IPS-18a (cell line): ENCODE data around the gene CYCS.
"Not testable (repeated sequence)": the region's sequence is repeated elsewhere in the genome, so short reads cannot be mapped to it uniquely, and the experiment has no call there.

Experiments used
- H3K27ac ChIP-seq: one replicate; pipeline ENCODE4 v1.5.1; 2013; ENCODE audit warnings: low read length
- H3K27me3 ChIP-seq: one replicate; pipeline ENCODE4 v1.6.1; 2013; ENCODE audit warnings: mild to moderate bottlenecking, low read length; ENCODE audit not compliant: control insufficient read depth, insufficient read depth
- H3K36me3 ChIP-seq: one replicate; pipeline ENCODE4 v1.6.1; 2013; ENCODE audit warnings: low read depth, low read length; ENCODE audit not compliant: control insufficient read depth
- H3K4me1 ChIP-seq: one replicate; pipeline ENCODE4 v1.6.1; 2013; ENCODE audit warnings: low read depth, low read length; ENCODE audit not compliant: control insufficient read depth
- H3K4me3 ChIP-seq: one replicate; pipeline ENCODE4 v1.5.1; 2013; ENCODE audit warnings: low read length
- H3K9ac ChIP-seq: one replicate; pipeline ENCODE4 v1.6.1; 2013; ENCODE audit warnings: mild to moderate bottlenecking, low read length, moderate library complexity
- H3K9me3 ChIP-seq: one replicate; pipeline ENCODE4 v1.6.1; 2013; ENCODE audit warnings: low read depth, low read length; ENCODE audit not compliant: control insufficient read depth

Gene CYCS

DNA sequence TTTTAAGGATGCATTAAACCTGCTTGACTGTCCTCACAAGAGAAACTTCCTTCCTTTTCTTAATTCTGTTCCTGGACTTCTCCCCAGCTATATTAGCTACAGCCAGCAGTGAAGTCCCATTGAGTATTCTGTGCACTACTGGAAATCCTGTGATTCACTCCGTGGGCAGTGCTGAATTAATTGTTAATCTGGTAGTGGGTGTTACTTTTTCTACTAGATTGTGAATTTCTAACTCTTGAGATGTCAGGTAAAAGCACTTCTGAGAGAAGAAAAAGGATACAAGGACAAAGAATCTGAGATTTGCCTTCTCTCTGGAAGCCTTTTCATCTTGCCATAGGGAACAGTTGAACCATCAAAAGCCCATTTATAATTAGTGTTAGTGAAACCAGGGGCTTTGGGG, 33.9 kb downstream of the CYCS start:
- Histone ChIP-seq H3K27me3 (no peaks in the 10 kb centered on the region), H3K9me3 (no peaks in the 10 kb centered on the region), H3K4me1 (no peaks in the 10 kb centered on the region), H3K27ac (no peak overlapping the region), H3K4me3 (no peak overlapping the region), H3K36me3 (no peaks in the 10 kb centered on the region), H3K9ac (no peak overlapping the region)

GRCh38 chr7:25090374-25090773, 34.7 kb downstream of the CYCS start:
- no peaks in the 10 kb centered on the region for H3K36me3 ChIP-seq
- no peaks in the 10 kb centered on the region for H3K27me3 ChIP-seq
- no peak overlapping the region for H3K27ac ChIP-seq
- H3K4me3 ChIP-seq, result no peak overlapping the region
- H3K9ac ChIP-seq, result no peak overlapping the region
- no peaks in the 10 kb centered on the region for H3K4me1 ChIP-seq
- H3K9me3 ChIP-seq, result no peaks in the 10 kb centered on the region

DNA sequence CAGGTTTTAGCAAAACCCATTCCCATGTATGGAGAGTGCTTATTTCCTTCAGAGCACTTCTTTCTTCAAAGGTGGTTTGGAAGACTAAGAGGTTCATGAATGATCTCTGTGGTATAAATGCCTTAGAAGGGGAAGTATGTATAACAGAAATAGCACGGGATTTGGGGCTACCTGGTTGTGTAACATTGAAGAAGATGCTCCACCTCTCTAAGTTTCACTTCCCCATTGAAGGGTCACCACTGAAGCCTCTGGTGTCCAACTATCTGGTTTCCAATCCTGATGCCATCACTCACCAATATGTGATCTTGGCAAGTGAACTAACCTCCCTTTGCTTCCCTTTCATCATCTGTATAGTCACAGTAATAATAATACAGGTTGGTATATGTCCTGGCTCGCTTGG, 37.2 kb downstream of the CYCS start:
- H3K27ac ChIP-seq, result no peak overlapping the region
- no peaks in the 10 kb centered on the region for H3K36me3 ChIP-seq

GRCh38 chr7:25084821-25085220, 40.2 kb downstream of the CYCS start:
- Histone ChIP-seq H3K4me3 (no peak overlapping the region), H3K27me3 (no peaks in the 10 kb centered on the region), H3K9me3 (no peaks in the 10 kb centered on the region), H3K27ac (no peak overlapping the region), H3K9ac (no peak overlapping the region), H3K36me3 (no peaks in the 10 kb centered on the region), H3K4me1 (no peaks in the 10 kb centered on the region)

More for the DNA sequence above, 37.2 kb downstream of the CYCS start:
- Histone ChIP-seq H3K9me3 (no peaks in the 10 kb centered on the region), H3K4me1 (no peaks in the 10 kb centered on the region), H3K4me3 (no peak overlapping the region), H3K9ac (no peak overlapping the region), H3K27me3 (no peaks in the 10 kb centered on the region)

DNA sequence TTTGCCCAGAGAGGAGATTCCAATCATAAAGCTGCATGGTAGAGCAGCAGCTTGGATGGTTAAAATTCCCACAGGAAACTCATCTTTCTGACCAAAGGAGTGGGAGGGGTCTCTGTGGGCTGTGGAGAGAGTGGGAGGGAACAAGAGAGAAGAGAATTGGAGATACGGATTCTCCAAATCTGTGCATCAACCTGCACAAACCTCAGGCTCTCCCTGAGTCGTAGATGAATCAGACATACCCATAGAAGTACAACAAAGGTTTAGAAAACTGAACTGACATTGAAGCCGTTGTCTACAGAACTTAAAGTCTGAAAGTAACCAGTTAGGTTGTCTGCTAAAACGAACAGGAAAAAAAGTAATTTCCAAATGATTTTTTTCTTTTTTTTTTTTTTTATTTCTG, 41.9 kb downstream of the CYCS start:
- Histone ChIP-seq H3K27me3 (no peaks in the 10 kb centered on the region), H3K9ac (no peak overlapping the region), H3K4me3 (no peak overlapping the region), H3K9me3 (no peaks in the 10 kb centered on the region), H3K36me3 (no peaks in the 10 kb centered on the region), H3K27ac (no peak overlapping the region), H3K4me1 (no peaks in the 10 kb centered on the region)

DNA sequence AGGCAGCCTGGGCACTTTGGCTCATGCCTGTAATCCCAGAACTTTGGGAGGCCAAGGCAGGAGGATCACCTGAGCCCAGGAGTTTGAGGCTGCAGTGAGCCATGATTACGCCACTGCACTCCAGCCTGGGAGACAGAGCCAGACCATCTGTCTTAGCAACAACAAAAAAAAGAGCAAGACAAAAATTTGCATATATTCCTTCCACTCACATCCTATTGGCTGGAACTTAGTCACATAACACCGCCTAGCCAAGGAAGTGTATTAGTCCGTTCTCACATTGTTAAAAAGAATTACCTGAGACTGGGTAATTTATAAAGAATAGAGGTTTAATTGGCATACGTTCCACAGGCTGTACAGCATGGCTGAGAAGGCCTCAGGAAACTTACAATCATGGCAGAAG, 43.0 kb downstream of the CYCS start:
- H3K27ac ChIP-seq, H3K4me3 ChIP-seq, H3K36me3 ChIP-seq, H3K9me3 ChIP-seq, H3K27me3 ChIP-seq, H3K9ac ChIP-seq, H3K4me1 ChIP-seq: not testable (repeated sequence)

DNA sequence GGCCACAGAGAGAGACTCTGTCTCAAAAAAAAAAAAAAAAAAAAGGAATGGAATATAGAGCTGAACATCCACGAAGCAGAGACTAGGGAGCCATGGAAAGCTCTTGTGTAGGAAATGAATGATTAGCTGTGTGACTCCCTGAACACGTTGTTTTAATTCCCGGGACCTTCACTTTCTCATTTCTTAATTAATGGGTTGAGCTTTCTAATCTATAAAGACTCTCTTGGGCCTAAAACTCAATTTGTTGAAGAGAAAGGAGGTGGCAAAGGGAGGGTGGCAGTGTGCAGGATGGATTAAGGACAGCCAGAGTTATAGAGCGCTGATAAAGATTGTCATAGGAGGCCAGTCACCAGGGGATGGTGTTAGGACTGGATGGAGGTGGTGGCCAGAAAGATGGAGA, 48.0 kb downstream of the CYCS start:
- H3K9ac ChIP-seq, result no peak overlapping the region
- H3K27ac ChIP-seq, result no peak overlapping the region
- H3K4me3 ChIP-seq, result no peak overlapping the region
- H3K27me3 ChIP-seq, result no peaks in the 10 kb centered on the region
- H3K36me3 ChIP-seq, result no peaks in the 10 kb centered on the region
- no peaks in the 10 kb centered on the region for H3K9me3 ChIP-seq
- no peaks in the 10 kb centered on the region for H3K4me1 ChIP-seq

GRCh38 chr7:25075459-25075858, 49.6 kb downstream of the CYCS start:
- Histone ChIP-seq H3K36me3 (no peaks in the 10 kb centered on the region), H3K9me3 (no peaks in the 10 kb centered on the region), H3K9ac (no peak overlapping the region), H3K27ac (no peak overlapping the region), H3K4me3 (no peak overlapping the region), H3K27me3 (no peaks in the 10 kb centered on the region), H3K4me1 (no peaks in the 10 kb centered on the region)

DNA sequence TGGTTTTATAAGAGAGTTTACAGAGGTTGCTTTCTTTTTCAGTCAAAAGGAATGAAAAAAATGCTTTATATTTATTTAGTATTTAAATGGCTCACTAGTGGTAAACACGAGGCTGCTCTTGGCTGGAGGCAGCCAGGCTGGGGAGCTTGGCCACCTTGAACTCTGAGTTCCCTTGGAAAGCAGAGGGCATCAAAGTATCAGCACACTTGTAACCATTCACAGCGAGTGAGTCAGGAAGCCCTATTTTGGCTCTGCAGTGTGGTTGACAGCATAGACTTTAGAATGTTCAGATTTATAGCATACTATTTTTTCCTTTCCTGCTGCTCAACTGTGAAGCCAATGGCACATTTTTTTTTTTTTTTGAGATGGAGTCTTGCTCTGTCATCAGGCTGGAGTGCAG, 51.6 kb downstream of the CYCS start:
- H3K4me1 ChIP-seq, result peaks cover 3% of the 10 kb centered on the region
- H3K9me3 ChIP-seq, result no peaks in the 10 kb centered on the region
- H3K27me3 ChIP-seq, result no peaks in the 10 kb centered on the region
- H3K9ac ChIP-seq, result no peak overlapping the region
- no peaks in the 10 kb centered on the region for H3K36me3 ChIP-seq
- H3K27ac ChIP-seq, result no peak overlapping the region
- H3K4me3 ChIP-seq, result no peak overlapping the region
